ENCODE data around the gene SUCLG2. TPM values are rescaled to one million over a fixed set of nuclear protein-coding genes. Genes with fewer than 3 reads are reported as not detected.
"Not testable (repeated sequence)": the region's sequence is repeated elsewhere in the genome, so short reads cannot be mapped to it uniquely, and the experiment has no call there.

Gene SUCLG2
- total and polyA plus RNA-seq, 5 experiments from 2014 or later = 62.7 to 93.8 (median 79.7) TPM

DNA sequence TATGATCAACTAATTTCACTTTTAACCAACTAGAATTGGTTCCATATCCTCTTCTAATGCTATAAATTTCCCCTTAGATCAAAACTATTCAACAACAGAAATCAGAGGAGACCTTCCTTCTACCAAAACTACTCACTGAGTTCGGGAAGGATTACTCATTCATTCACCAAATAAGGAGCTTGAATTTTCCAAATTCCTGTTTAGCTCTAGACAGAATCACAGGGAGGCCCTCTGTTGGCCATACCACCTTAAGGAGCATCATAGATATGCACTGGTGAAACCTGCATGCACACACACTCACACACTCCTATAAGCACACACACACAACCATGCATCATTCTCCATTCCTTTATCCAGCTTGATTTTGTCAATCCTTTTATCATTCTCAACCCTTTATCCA lies 49.0 kb downstream of the SUCLG2 start:
- H3K4me1 Mint-ChIP-seq = peaks cover 28 to 68% (median 65%) of the 10 kb centered on the region in 4 donors
- peak overlapping the region; percentile 31 to 79 (median 62) for H3K27ac Mint-ChIP-seq

DNA sequence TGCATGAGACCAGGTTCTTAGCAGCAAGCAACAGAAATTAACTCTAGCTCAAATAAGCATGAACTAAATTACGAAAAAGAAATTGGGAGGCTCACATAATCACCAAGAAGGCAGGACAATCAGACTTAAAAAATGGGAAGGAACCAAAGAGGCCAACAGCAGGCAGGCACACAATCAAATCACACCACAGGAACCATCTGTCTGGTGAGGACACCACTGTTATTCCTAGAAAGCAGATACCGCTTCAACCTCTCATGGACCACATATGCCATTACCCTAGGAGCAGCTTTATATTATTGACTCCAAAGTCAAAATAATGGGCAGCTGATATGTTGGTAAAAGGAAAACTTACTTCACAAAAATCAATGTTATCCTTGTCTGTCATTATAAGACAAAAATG lies 51.6 kb downstream of the SUCLG2 start:
- POLR2A ChIA-PET = interaction anchor here (1.8 kb wide), 1 partner anchor 52 kb away, joined by 6 read pairs; the partner anchor contains the start of gene SUCLG2
- no peaks in the 10 kb centered on the region for H3K9me3 Mint-ChIP-seq
- H3K4me1 Mint-ChIP-seq = peaks cover 44 to 86% (median 83%) of the 10 kb centered on the region in 4 donors
- H3K36me3 Mint-ChIP-seq = peaks cover 4 to 41% (median 24%) of the 10 kb centered on the region in 3 donors
- DNase-seq = no peak
- H3K27me3 Mint-ChIP-seq = no peaks in the 10 kb centered on the region
- ATAC-seq = no peak
- H3K27ac Mint-ChIP-seq = peak overlapping the region; percentile 59 to 92 (median 88)
- H3K4me3 Mint-ChIP-seq = peak overlapping the region in 8 of 10 donors; percentile 28 to 86 (median 76)

More for the DNA sequence above, 49.0 kb downstream of the SUCLG2 start:
- peaks cover 24 to 60% (median 45%) of the 10 kb centered on the region in 3 donors for H3K36me3 Mint-ChIP-seq
- ATAC-seq = no peak
- H3K9me3 Mint-ChIP-seq = peaks cover 0 to 10% (median 1%) of the 10 kb centered on the region in 9 donors
- no peaks in the 10 kb centered on the region for H3K27me3 Mint-ChIP-seq
- DNase-seq = no peak
- H3K4me3 Mint-ChIP-seq = peak overlapping the region in 9 of 10 donors; percentile 3 to 69 (median 39)
- POLR2A ChIA-PET = no interaction called here

DNA sequence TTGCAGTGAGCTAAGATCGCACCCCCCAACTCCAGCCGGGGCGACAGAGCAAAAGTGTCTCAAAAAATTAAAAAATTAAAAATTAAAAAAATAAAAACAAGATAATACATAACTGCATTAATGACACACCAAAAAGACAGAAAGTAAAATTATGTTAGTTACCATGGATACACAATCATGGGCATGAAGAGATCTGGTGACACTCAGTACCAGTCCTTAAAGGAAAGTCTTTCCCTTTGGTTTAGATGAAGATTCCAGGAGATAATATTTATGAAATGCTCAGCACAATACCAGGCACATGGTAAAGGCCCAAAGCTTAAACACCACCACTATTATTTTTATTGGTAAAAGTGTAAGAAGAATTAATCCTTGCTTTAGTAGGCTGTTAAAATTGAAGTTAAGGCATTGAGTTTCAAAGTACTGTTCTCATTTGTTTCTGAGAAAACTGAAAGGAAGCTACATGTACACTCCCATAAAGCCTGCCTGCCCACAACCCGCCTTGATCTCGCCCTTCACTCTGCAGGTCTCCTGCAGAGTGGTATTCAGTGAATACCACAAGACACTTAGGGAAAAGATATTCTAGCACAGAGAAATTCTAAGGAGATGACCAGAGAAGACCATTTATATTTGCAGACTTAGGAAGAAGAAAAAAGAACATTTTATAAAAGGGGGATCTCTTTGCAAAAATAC lies 52.3 kb downstream of the SUCLG2 start:
- H3K36me3 Mint-ChIP-seq = peaks cover 0 to 34% (median 17%) of the 10 kb centered on the region in 3 donors
- peak overlapping the region; percentile 61 to 86 (median 80) for H3K4me3 Mint-ChIP-seq
- H3K27ac Mint-ChIP-seq = peak overlapping the region; percentile 59 to 92 (median 88)
- POLR2A ChIA-PET = interaction anchor here (1.8 kb wide), 1 partner anchor 53 kb away, joined by 6 read pairs; the partner anchor contains the start of gene SUCLG2
- DNase-seq (peak in 4 of 10 donors; percentile 10 to 35 (median 28)), ATAC-seq (peak; percentile 81 to 89)
- H3K4me1 Mint-ChIP-seq = peaks cover 48 to 87% (median 86%) of the 10 kb centered on the region in 4 donors
- H3K9me3 Mint-ChIP-seq = no peaks in the 10 kb centered on the region
- H3K27me3 Mint-ChIP-seq = no peaks in the 10 kb centered on the region

DNA sequence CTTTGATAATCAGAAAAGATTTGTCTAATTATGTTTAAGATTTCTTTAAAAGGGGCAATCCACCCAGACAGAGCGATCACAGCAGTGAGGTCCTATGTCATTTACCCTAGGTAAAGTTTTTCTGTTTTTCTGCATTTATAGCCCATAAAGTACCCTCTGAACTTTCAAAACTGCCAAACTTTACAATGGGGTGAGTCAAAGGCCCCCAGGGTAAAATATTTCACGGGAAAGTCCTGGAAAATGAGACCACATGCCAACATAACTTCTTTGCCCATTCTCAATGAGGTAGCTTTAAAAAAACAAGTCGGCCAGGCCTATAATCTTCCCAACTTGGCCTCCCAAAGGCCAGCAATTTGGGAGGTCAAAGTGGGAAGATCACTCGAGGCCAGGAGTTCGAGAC lies 53.0 kb downstream of the SUCLG2 start:
- Mint-ChIP-seq H3K36me3 (peaks cover 3 to 31% (median 13%) of the 10 kb centered on the region in 3 donors), H3K9me3 (no peaks in the 10 kb centered on the region), H3K4me1 (peaks cover 52 to 93% (median 91%) of the 10 kb centered on the region in 4 donors), H3K27me3 (no peaks in the 10 kb centered on the region), H3K4me3 (peak overlapping the region in 5 of 10 donors; percentile 15 to 72 (median 47)), H3K27ac (peak overlapping the region; percentile 59 to 90 (median 68))
- ATAC-seq (no peak), DNase-seq (no peak)
- POLR2A ChIA-PET = no interaction called here

DNA sequence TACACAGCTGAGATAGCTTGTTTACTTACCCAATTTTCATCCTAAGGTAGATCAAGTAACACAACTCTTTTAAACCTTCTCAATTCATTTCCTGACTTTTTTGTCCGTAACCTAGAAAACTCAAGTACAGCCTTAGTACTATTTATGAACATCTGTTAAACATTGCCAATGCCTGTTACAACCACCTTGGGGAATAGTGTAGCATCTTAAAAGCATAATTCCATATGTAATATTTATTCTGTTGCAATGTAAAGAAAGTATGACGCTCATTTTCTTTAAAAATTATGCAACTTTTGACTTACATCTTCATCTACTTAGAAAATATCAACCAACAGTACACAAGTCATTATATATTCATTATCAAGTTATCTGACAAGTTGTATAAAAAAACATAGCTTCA lies 54.6 kb downstream of the SUCLG2 start:
- ATAC-seq (no peak), DNase-seq (no peak)
- Mint-ChIP-seq H3K4me3 (peak overlapping the region in 8 of 10 donors; percentile 27 to 71 (median 58)), H3K27me3 (no peaks in the 10 kb centered on the region), H3K36me3 (peaks cover 5 to 23% (median 6%) of the 10 kb centered on the region in 3 donors), H3K27ac (peak overlapping the region; percentile 59 to 93 (median 90)), H3K4me1 (peaks cover 51 to 93% (median 91%) of the 10 kb centered on the region in 4 donors), H3K9me3 (no peaks in the 10 kb centered on the region)
- POLR2A ChIA-PET = no interaction called here

DNA sequence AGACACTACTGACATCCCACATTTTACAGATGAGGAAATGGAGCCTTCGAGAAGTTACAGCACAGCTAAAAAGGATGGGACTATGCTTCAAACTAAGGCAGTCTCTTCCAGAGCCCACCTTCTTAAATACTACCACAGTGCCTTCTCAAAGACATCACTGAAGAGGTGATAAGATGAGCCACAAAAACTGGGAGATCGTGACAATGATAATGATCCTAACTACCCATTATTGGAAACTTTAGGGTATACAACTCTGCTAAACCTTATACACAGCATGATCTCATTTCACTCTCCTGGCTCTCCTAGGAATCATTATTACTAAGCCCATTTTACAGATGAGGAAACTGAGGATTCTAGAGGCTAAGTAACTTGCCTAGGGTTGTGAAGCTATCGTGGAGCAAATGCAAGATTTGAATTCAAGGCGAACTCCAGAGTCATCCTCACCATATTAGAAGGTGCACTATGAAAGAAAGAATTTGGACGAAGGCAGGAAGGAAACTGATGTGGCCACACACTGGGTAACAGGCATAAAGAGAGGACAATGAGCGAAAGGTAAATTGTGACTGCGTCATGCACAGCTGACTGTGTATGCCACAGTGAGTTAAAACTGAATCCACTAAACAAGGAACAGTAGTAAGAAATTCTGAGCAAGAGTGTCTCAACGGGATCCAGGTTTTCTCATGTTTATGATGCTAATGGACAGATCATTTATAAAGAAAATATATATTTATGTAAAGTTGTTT lies 55.4 kb downstream of the SUCLG2 start:
- Mint-ChIP-seq H3K4me1 (peaks cover 50 to 93% (median 90%) of the 10 kb centered on the region in 4 donors), H3K27ac (peak overlapping the region; percentile 59 to 93 (median 87)), H3K4me3 (peak overlapping the region in 8 of 10 donors; percentile 25 to 71 (median 42)), H3K9me3 (no peaks in the 10 kb centered on the region), H3K27me3 (no peaks in the 10 kb centered on the region), H3K36me3 (peaks cover 4 to 18% (median 5%) of the 10 kb centered on the region in 3 donors)
- ATAC-seq (peak in 1 of 2 donors; percentile 13), DNase-seq (no peak)
- POLR2A ChIA-PET = no interaction called here

DNA sequence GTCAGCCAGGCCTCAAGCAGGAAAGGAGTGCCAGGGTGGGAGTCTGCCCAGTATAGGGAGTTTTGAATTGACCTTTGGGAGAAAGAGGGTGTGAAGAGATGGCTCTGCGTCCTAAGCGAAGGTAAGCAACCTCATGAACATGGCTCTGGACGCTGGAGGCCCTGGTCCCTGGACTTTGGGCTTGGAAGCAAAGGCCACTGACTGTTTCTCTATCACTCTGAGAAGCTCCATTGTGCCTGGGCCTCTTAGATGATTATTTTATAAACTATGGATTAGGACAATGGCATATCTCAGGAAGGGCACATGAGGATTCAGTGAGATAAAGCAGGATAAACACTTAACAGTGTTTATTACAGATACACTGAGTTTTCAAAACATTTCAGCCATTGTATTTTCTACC lies 59.0 kb downstream of the SUCLG2 start:
- peaks cover 55 to 88% (median 84%) of the 10 kb centered on the region in 4 donors for H3K4me1 Mint-ChIP-seq
- H3K4me3 Mint-ChIP-seq = peak overlapping the region in 5 of 10 donors; percentile 8 to 60 (median 33)

DNA sequence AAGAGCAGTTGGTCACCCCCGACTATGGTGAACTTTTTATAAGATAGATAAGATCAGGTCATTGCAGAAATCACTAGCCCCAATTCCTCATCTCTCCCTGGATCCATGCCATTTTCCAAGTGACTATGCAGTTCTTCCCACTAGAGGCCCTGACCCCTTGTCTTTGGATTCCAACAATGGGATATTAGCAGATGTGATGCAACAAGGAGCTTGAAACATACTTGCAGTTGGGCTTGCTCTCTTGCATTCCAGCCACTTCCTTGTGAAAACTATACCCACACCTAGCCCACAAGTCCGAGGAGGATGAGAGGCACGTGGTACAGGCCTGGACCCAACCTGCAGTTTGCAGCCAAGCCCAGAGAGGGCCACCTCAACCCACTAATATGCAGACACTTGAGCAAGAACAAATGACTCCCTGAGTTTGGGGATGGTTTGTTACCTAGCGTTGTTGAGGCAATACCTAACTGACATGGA lies 60.6 kb downstream of the SUCLG2 start:
- H3K4me3 Mint-ChIP-seq = peak overlapping the region in 1 of 10 donors; percentile 9
- no peaks in the 10 kb centered on the region for H3K9me3 Mint-ChIP-seq
- DNase-seq (no peak), ATAC-seq (no peak)
- peak overlapping the region in 3 of 10 donors; percentile 14 to 38 (median 21) for H3K27ac Mint-ChIP-seq
- peaks cover 20 to 36% (median 23%) of the 10 kb centered on the region in 3 donors for H3K36me3 Mint-ChIP-seq
- H3K27me3 Mint-ChIP-seq = no peaks in the 10 kb centered on the region
- H3K4me1 Mint-ChIP-seq = peaks cover 48 to 84% (median 76%) of the 10 kb centered on the region in 4 donors
- POLR2A ChIA-PET = interaction anchor here (1.4 kb wide), 1 partner anchor 69 kb away, joined by 3 read pairs; no protein-coding TSS in a partner anchor

More for the DNA sequence above, 59.0 kb downstream of the SUCLG2 start:
- no peak for DNase-seq
- POLR2A ChIA-PET = interaction anchor here (2.0 kb wide), 1 partner anchor 60 kb away, joined by 6 read pairs; the partner anchor contains the start of gene SUCLG2
- Mint-ChIP-seq H3K36me3 (peaks cover 18 to 29% (median 20%) of the 10 kb centered on the region in 3 donors), H3K27me3 (no peaks in the 10 kb centered on the region), H3K27ac (peak overlapping the region in 5 of 10 donors; percentile 12 to 83 (median 62)), H3K9me3 (no peaks in the 10 kb centered on the region)
- ATAC-seq = no peak

DNA sequence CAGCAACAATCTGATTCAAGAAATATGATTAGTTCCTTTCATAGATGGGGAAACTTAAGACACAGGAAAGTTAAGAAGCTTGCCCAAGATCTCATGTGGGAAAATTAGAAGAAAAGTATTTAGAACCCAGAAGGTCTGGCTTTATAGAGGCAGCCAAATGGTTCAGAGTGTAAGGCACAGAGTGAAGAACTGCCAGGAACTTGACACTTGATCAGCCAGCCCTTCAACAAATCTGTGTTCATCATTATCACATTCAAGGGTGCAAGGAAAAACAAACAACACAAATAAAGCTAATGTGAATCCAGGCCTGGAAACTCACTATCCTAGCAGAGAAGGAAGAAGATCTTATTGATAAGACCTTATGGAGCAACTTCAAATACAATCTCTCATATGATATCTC lies 62.4 kb downstream of the SUCLG2 start:
- Mint-ChIP-seq H3K27me3 (no peaks in the 10 kb centered on the region), H3K36me3 (peaks cover 20 to 38% (median 23%) of the 10 kb centered on the region in 3 donors), H3K27ac (peak overlapping the region in 1 of 10 donors; percentile 45)

DNA sequence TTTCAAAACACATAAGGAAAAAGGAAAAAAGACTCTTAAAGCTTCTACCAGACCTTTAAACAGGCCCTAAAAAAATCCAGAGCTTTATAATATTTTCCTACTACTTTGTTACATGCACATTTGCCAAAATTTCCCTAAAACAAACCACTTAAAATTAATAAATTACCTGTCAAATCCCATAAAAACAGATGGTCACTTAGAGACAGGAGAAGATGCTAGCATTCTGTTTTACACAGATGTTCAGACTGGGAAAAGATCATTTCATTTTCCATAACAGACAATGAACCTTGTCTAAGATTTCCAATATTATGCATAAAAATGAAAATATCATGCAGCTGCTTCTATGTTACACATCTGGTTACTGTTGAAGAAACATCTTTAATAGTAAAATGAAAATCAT lies 66.6 kb downstream of the SUCLG2 start:
- POLR2A ChIA-PET = no interaction called here
- ATAC-seq (no peak), DNase-seq (no peak)
- H3K4me1 Mint-ChIP-seq = peaks cover 46 to 86% (median 70%) of the 10 kb centered on the region in 4 donors
- peaks cover 22 to 56% (median 38%) of the 10 kb centered on the region in 3 donors for H3K36me3 Mint-ChIP-seq
- peaks cover 0 to 16% (median 0%) of the 10 kb centered on the region in 9 donors for H3K9me3 Mint-ChIP-seq
- no peak overlapping the region for H3K27ac Mint-ChIP-seq
- H3K4me3 Mint-ChIP-seq = no peak overlapping the region
- no peaks in the 10 kb centered on the region for H3K27me3 Mint-ChIP-seq

More for the DNA sequence above, 62.4 kb downstream of the SUCLG2 start:
- ATAC-seq (no peak), DNase-seq (no peak)
- Mint-ChIP-seq H3K9me3 (no peaks in the 10 kb centered on the region), H3K4me1 (peaks cover 46 to 84% (median 70%) of the 10 kb centered on the region in 4 donors), H3K4me3 (no peak overlapping the region)
- POLR2A ChIA-PET = no interaction called here

DNA sequence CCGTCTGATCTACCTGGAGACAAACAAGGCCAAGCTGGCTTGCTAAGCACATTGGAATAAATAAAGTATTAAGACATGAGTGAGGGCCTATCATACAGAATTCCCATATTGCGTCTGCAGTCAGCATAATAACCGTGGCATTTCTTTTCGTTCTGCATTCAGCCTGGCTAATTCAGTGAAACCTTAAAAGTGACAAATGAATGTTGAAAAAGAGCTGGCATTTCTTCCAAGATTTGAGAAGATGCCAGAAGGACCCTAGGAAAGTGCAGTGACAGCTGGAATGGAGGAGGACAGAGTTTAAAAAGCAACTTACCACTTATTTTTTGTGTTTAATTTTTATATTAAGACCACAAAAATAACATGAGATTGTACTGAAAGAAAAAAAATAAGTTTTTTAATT lies 67.1 kb downstream of the SUCLG2 start:
- POLR2A ChIA-PET = no interaction called here
- H3K27me3 Mint-ChIP-seq = no peaks in the 10 kb centered on the region
- H3K4me3 Mint-ChIP-seq = no peak overlapping the region
- H3K9me3 Mint-ChIP-seq = peaks cover 0 to 16% (median 0%) of the 10 kb centered on the region in 9 donors
- peak overlapping the region in 1 of 10 donors; percentile 32 for H3K27ac Mint-ChIP-seq
- H3K4me1 Mint-ChIP-seq = peaks cover 49 to 87% (median 67%) of the 10 kb centered on the region in 4 donors
- ATAC-seq (no peak), DNase-seq (no peak)
- peaks cover 27 to 61% (median 41%) of the 10 kb centered on the region in 3 donors for H3K36me3 Mint-ChIP-seq

DNA sequence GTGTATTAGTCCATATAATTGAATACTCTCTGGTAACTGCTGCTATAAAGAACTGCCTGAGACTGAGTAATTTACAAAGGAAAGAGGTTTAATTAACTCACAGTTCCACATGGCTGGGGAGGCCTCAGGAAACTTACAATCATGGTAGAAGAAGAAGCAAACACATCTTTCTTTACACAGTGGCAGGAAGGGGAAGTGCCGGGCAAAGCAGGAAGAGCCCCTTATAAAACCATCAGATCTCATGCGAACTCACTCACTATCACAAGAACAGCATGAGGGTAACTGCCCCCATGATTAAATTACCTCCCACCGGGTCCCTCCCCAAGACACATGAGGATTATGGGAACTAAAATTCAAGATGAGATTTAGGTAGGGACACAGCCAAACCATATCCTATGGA lies 69.8 kb downstream of the SUCLG2 start:
- not testable (repeated sequence) for ATAC-seq, DNase-seq, H3K27me3 Mint-ChIP-seq
- H3K27ac Mint-ChIP-seq = peak overlapping the region in 9 of 10 donors; percentile 6 to 83 (median 47)
- POLR2A ChIA-PET = interaction anchor here (0.6 kb wide), 1 partner anchor 28 kb away, joined by 5 read pairs; no protein-coding TSS in a partner anchor
- peaks cover 0 to 16% (median 0%) of the 10 kb centered on the region in 9 donors for H3K9me3 Mint-ChIP-seq
- H3K4me1 Mint-ChIP-seq = peaks cover 48 to 84% (median 66%) of the 10 kb centered on the region in 4 donors
- H3K36me3 Mint-ChIP-seq = peaks cover 15 to 64% (median 40%) of the 10 kb centered on the region in 3 donors
- H3K4me3 Mint-ChIP-seq = peak overlapping the region in 5 of 10 donors; percentile 19 to 39 (median 26)
